ENCODE results near the gene BRD7. TPM values are rescaled to one million over a fixed set of nuclear protein-coding genes. Genes with fewer than 3 reads are reported as not detected.

Gene BRD7
- total and polyA plus RNA-seq, 2 donors (not counting 3 experiments of a cell fraction or from before 2014, with no cell fraction given), result 17.1 to 69.1 TPM

- H3K27ac ChIP-seq (ENCODE audit: insufficient read depth, low read depth, low read length), result no peak overlapping the region
- intact Hi-C loops (cut with micrococcal nuclease), result no loop called here
- no peaks in the 10 kb centered on the region for H3K9me3 ChIP-seq (replicated peaks; ENCODE audit: control insufficient read depth, insufficient read depth, low read length)
- H3K9me1 ChIP-seq (replicated peaks; ENCODE audit: control insufficient read depth, extremely low read depth, insufficient read depth, low read length), result no peaks in the 10 kb centered on the region
- H2AFZ ChIP-seq (ENCODE audit: low read depth, low read length), result no peak overlapping the region
- ChIA-PET CTCF (no interaction called here), POLR2A (no interaction called here)
- no peaks in the 10 kb centered on the region for H3K79me2 ChIP-seq (ENCODE audit: control insufficient read depth, insufficient read depth, low read length)
- DNase-seq (ENCODE audit: low read depth, low spot score), result no peak
- dilution Hi-C loops (cut with MboI; ENCODE audit: extremely low pct_ligation_motif_present, low sequenced_read_pairs), result no loop called here
- no peaks in the 10 kb centered on the region for H3K4me1 ChIP-seq (ENCODE audit: control insufficient read depth, extremely low read depth, insufficient read depth, low read length)
- no peak overlapping the region for H3K4me2 ChIP-seq (ENCODE audit: insufficient read depth, low read length)
- BruUV-seq (replicated peaks), result no TSS peak
- no peak overlapping the region for H3K4me3 ChIP-seq (replicated peaks in 1 of 3; ENCODE audit: insufficient read depth in 1 of 3, low read depth in 1 of 3, low read length in 3 of 3)
- TF ChIP-seq, protein P1, sequence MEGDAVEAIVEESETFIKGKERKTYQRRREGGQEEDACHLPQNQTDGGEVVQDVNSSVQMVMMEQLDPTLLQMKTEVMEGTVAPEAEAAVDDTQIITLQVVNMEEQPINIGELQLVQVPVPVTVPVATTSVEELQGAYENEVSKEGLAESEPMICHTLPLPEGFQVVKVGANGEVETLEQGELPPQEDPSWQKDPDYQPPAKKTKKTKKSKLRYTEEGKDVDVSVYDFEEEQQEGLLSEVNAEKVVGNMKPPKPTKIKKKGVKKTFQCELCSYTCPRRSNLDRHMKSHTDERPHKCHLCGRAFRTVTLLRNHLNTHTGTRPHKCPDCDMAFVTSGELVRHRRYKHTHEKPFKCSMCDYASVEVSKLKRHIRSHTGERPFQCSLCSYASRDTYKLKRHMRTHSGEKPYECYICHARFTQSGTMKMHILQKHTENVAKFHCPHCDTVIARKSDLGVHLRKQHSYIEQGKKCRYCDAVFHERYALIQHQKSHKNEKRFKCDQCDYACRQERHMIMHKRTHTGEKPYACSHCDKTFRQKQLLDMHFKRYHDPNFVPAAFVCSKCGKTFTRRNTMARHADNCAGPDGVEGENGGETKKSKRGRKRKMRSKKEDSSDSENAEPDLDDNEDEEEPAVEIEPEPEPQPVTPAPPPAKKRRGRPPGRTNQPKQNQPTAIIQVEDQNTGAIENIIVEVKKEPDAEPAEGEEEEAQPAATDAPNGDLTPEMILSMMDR (IDR thresholded peaks at IDR 0.05; ENCODE audit: extremely low read depth in 1 of 2, insufficient read depth in 1 of 2, low read depth in 1 of 2, low read length in 2 of 2), result no peak
- TF ChIP-seq MYC (IDR thresholded peaks at IDR 0.05; ENCODE audit: low read depth, low read length), result no peak
- TF ChIP-seq FOS (IDR thresholded peaks at IDR 0.05; ENCODE audit: borderline replicate concordance, insufficient read depth, low read length), result no peak
- no peak for TF ChIP-seq JUN (IDR thresholded peaks at IDR 0.05; ENCODE audit: borderline replicate concordance, insufficient read depth, insufficient read length, low read depth)
- TF ChIP-seq POLR2A (IDR thresholded peaks at IDR 0.05; ENCODE audit: low read depth, low read length), result no peak
- no peak for TF ChIP-seq EZH2 (IDR thresholded peaks at IDR 0.05; ENCODE audit: borderline replicate concordance, low read depth, low read length, severe bottlenecking)
- TF ChIP-seq MAX (IDR thresholded peaks at IDR 0.05; ENCODE audit: insufficient read depth, insufficient read length), result no peak
- no peak for TF ChIP-seq GATA2 (IDR thresholded peaks at IDR 0.05; ENCODE audit: insufficient read depth, insufficient read length, low read depth, low read length)
- TF ChIP-seq POLR2AphosphoS5 (IDR thresholded peaks at IDR 0.05; ENCODE audit: insufficient read depth, low read depth, low read length), result no peak
- no peak overlapping the region for H3K9ac ChIP-seq (replicated peaks; ENCODE audit: extremely low read depth, insufficient read depth, low read length)
- no peak for FAIRE-seq
- H3K36me3 ChIP-seq (ENCODE audit: control insufficient read depth in 2 of 2, extremely low read depth in 1 of 2, insufficient read depth in 2 of 2, low read length in 2 of 2), result no peaks in the 10 kb centered on the region
- no peaks in the 10 kb centered on the region for H4K20me1 ChIP-seq (replicated peaks; ENCODE audit: control insufficient read depth, extremely low read depth, insufficient read depth, low read length)
- H3K27me3 ChIP-seq (ENCODE audit: control insufficient read depth in 2 of 2, insufficient read depth in 2 of 2, low read length in 2 of 2), result no peaks in the 10 kb centered on the region
Measured at GRCh38 chr16:50393416-50393815, 24.6 kb upstream of the BRD7 start.
